RCC 7860 (cell line): ENCODE data around the gene SPATA3.
"Not testable (repeated sequence)": the region's sequence is repeated elsewhere in the genome, so short reads cannot be mapped to it uniquely, and the experiment has no call there.

Source experiments
- DNase-seq: peaks from one replicate; pipeline ENCODE4 v3.0.0-alpha.2; 2015; ENCODE audit warnings: low spot score
- FAIRE-seq: peaks from 2 replicates; lab custom pipeline; 2012; peaks lifted over from hg19 to GRCh38; lab: Jason Lieb, UNC

Gene SPATA3

DNA sequence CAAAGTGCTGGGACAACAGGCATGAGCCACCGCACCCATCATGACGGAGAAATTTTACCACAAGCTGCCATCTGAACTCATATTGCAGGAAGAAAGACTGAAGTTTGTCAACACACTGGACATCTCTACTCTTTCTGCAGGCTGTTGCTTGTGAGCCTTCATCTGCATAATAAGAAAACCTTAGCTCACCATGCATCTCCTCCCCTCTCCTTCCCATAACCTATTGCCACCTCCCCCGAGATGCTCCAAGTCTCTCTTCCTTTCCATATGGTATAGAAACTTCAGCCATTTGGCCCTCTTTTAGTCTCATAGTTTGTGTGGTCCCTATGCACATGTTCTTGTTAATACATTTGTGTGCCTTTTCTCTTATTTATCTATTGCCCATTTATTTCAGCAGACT is 22.3 kb downstream of the SPATA3 start:
- FAIRE-seq (no peak), DNase-seq (no peak)

DNA sequence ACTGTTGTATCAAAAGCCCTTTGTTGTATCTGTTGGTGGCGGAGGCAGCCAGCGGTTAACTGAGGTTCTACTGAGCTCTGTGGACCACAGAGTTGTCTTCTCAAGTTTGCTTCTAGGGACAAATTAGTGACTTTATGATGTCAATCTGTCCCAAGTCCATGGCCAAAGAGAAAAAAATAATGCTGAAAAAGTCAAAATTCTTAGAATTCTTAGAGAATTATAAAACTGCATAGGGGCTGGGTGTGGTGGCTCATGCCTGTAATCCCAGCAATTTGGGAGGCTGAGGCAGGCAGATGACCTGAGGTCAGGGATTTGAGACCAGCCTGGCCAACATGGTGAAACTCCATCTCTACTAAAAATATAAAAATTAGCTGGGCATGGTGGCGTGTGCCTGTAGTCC is 29.1 kb downstream of the SPATA3 start:
- DNase-seq, FAIRE-seq: not testable (repeated sequence)

DNA sequence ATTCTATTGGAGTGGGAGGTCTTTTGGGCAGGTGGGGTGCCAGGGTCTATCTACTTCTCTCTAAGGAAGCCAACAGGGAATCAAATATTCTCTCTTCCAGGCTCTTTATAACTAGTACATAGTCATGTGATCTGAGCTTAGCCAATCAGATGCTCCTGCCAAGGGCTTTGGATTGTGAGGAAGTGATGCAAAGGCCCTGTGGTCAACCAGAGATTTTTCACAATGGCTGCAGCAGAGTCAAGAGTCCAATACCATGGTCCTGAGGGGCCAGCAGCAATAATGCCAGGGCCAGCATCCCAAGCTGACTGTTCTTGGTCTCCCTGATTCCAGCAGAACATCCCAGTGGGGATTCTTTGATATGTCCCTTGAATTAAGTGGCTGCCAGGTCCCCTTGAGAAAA is 33.0 kb downstream of the SPATA3 start:
- DNase-seq = no peak
- no peak for FAIRE-seq

DNA sequence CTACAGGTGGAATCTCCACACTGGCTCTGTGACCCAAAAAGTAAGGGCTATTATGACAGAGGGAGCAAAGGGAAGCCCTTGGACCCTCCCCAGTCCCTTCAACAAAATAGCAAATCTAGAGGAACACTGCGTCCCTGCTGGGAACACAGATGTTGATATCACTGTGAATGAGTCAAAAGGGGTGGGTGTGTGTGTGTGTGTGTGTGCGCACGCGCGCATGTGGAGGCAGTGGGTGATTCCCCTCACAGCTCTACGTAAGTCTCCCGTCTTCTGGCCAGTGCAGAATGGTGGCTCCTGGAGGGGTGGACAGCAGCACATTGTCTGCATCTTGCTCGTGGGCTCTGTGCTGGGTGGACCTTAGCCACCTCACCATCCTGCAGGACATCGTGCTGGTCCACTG is 33.6 kb downstream of the SPATA3 start:
- FAIRE-seq (no peak), DNase-seq (no peak)

GRCh38 chr2:231030725-231031124 is 34.8 kb downstream of the SPATA3 start:
- DNase-seq (no peak), FAIRE-seq (no peak)

DNA sequence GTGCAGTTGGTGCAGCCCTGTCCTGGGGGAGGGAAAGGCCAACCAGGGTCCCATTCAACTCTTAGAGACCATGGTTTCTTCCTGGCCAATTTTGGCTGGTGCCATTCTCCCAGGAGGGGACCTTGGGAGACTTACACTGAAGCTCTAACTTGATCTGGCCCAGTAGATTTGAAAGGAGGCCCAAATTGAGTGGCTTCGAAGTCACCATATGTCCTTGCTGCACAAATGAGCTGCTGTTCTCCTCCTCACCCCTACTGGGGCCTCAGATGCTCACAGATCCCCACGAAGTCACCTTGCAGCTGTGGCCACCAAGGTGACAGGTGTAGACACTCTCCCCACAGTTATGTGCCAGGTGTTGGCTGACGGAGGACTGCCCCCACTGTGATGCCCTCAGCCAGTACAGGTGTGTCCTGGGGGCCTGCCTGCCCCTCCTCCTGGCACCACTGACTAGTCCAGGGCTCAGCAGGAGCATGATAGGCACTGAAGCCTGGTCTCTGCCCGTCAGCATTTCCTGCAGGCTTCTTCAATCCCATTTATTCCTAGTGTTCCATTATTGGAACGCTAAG is 36.7 kb downstream of the SPATA3 start:
- no peak for FAIRE-seq

GRCh38 chr2:231033147-231034132 is 37.5 kb downstream of the SPATA3 start:
- DNase-seq = no peak
- FAIRE-seq = no peak

More for the DNA sequence above, 36.7 kb downstream of the SPATA3 start:
- no peak for DNase-seq

DNA sequence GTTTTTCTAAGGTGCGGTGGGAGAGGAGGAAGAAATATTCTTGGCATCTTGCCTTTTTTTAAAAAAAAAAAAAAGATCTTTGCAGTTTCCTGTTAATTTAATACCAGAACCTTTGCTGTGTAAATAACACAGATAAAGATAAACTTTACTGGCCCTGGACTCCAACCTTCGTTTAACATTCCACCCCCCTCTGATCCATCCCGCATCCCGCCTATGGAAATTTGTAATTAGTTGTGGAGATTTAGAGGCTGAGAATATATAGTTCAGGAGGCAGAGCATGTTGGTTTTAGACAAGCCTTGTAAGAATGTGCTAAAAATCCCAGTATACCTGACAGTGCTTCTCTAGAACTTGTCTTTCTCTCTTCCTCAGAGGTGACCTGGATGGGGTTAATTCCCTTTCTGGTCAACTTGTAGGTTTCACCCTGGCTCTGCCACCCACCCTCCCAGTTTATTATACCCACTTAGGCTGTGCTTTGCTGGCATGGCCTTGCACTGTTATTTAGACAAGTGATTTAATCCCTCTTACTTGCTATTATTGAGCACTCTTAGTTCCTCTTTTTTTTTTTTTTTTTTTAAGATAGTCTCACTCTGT is 38.5 kb downstream of the SPATA3 start:
- no peak for FAIRE-seq
- no peak for DNase-seq

- no peak for FAIRE-seq
- DNase-seq = no peak
Observed at GRCh38 chr2:231036131-231036530, 40.2 kb downstream of the SPATA3 start.

DNA sequence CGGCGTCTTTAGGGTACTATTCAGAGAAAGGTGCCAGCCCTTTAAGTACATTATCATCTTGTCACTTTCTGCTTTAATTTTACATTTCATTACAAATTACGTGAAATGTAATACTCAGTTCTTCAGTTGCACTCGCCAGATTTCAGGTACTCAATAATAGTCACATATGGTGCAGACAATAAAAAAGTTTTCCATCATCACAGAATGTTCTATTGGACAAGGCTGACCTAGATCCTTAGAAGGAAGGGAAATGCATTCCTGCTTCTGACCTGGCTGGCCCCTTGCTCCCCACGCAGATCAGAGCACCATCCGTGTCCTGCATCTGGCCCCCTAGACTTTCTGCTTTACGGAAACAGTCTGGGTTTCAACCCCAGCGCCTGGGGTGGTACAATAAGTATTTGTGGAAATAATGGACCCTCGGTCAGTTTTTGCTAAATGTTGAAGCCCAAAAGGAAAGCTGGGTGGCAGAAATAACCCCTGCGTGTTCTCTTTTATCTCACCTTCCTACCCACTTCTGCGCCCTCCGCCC is 40.7 kb downstream of the SPATA3 start:
- DNase-seq (no peak), FAIRE-seq (no peak)

DNA sequence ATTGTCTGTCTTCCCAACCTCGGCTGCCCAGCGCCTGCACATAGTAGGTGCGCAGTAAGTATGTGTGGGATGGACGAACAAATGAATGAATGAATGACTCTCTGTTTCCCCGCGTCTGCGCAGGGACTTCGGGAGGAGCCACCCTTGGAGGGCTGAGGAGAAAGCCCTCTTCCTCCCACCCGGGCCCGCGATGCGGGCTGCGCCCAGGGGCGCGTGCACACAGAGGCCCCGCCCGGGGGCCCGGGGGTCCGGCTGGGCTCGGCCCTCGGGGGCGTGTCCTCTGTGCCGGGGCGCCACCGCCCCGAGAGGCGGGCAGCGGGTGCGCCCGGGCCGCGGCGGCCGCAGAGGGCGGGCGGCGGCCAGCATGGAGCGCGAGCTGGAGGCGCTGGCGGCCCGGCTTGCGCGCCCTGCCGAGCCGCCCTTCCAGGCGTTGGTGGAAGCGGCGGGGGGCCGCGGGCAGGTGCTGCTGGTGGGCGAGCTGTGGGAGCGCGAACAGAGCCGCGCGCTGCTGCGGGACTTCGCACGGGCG is 41.3 kb downstream of the SPATA3 start, which contains the start of gene C2orf72:
Gene C2orf72 (plus strand): TSS at position 322 of the 529 bp plus-strand sequence. CDS start 43 bp downstream, at position 365.
- no peak for DNase-seq
- no peak for FAIRE-seq

- DNase-seq (no peak), FAIRE-seq (no peak)
Observed at GRCh38 chr2:231037731-231038482, 42.0 kb downstream of the SPATA3 start.

DNA sequence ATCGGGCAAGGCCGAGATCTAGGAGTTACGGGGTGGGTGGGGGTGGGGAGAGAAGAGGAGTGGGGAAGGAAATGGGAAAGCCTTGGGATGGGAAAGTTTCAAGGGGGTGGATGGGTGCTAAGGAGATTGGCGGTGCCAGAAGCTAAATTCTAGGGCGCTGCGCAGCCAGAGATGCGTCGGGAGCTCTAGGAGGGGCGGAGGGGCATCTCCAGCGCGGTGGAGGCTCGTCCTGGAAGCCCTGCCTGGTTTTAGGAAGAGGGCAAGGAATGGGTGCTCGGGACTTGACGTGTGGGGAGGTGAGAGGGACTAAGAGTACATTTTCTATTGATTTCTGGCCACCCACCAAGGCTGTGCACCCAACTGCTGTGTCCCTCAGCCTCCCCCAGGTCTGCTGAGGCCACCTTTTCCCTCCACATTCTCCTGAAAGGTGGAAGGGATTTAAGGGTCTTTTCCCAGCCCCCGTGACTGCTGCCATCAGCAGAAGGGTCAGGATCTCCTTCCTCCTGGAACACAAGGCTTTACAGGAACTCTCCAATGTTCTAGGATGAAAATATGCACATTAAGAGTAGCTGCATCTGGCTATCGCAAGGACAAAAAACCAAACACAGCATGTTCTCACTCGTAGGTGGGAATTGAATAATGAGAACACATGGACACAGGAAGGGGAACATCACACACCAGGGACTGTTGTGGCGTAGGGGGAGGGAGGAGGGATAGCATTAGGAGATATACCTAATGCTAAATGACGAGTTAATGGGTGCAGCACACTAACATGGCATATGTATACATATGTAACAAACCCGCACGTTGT is 42.8 kb downstream of the SPATA3 start:
- DNase-seq (no peak), FAIRE-seq (no peak)

GRCh38 chr2:231039294-231039664 is 43.4 kb downstream of the SPATA3 start:
- FAIRE-seq (no peak), DNase-seq (no peak)

GRCh38 chr2:231039821-231040364 is 44.0 kb downstream of the SPATA3 start:
- DNase-seq (no peak), FAIRE-seq (no peak)

DNA sequence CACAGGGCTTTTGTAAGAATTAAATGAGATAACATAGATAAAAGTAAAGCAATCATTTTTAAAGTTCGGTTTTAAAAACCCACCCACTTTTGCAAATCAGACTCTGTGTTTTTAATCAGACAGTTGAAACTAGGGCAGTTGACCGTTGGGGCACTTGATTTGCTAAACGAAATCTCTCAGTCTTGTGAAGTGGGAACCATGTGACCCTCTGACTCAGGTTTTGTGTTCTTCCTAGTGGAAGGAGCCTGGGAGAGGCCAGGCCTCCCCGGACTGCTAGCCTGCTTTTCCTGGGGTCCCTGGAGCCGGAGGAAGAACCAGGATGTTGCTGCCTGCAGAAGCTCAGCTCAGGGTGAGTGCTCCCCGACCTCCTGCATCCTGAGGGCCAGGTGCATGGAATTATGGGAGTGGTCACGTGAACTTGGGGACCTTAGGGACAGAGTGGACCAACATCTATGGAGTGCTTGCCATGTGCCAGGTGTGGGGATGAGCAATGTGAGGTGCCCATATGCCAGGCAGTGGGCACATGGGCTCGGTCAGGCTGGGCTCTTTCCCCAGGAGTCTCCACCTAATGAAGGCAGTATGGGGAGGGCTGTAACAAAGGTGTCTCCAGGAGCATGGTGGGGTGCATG is 45.3 kb downstream of the SPATA3 start:
- FAIRE-seq = no peak
- DNase-seq = no peak

DNA sequence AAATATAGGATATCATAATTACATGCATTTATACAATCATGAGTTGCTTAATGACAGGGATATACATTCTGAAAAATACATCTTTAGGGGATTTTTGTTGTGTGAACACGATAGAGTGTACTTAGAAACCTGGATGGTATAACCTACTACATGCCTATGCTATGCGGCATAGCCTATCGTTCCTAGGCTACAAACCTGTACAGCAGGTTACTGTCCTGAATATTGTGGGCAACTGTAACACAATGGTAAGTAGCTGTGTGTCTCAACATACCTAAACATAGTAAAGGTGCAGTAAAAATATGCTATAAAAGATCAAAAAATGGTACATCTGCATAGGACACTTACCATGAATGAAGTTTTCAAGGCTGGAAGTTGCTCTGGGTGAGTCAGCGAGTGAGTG is 47.9 kb downstream of the SPATA3 start:
- no peak for DNase-seq
- no peak for FAIRE-seq

- FAIRE-seq (no peak), DNase-seq (no peak)
Observed at GRCh38 chr2:231046916-231047273, 51.0 kb downstream of the SPATA3 start.

DNA sequence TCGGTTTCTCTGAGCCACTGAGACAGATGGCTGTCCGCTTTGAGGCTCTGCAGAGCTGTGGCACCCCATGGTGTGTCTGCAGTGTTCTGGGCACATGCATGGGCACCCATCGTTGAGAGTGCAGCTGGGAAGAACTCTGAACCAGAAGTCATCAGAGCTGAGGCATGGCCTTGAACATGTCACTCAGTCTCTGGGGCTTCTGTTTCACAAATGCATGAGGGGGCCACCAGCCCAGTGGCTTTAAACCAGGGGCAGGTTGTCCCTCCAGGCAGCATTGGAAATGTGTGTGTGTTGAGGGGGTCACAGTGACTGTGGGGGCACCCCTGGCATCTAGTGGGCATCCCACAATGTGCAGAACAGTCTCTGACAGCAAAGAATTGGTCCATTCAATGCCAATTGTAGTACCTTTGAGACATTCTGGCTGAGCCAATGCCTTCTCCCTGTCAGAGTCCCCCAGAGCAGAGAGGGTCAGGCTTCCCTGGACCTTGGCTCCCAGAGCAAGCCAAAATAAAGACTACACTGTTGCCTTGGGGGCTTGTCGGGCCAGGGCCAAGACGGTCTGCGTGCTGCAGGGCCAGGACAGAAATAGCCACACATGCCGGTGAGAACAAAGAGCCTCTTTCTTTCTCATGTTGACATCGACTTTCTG is 51.5 kb downstream of the SPATA3 start:
- DNase-seq = no peak
- no peak for FAIRE-seq
